ENCODE results near the gene PPP2R3B.
A peak's percentile ranks its signal among the peaks of the same experiment; 100 is the strongest.

PPP2R3B gene

GRCh38 chrX:335758-336155 lies 51.0 kb downstream of the PPP2R3B start:
- H3K18ac ChIP-seq (ENCODE audit: low read depth in 1 of 2, low read length in 2 of 2), result no peak overlapping the region
- H3K4ac ChIP-seq (ENCODE audit: low read depth in 1 of 2, low read length in 2 of 2), result no peak overlapping the region
- no peak overlapping the region for H2AK5ac ChIP-seq (ENCODE audit: low read length, severe bottlenecking)
- H3K4me1 ChIP-seq (ENCODE audit: control insufficient read depth, insufficient read depth, low read depth, low read length), result peaks cover 13% of the 10 kb centered on the region
- 97% methylated on average over 15 of the region's 17 CpGs for WGBS
- no peak overlapping the region for H3K27ac ChIP-seq (ENCODE audit: low read length, poor library complexity, severe bottlenecking)
- peaks cover 0 to 69% of the 10 kb centered on the region in 2 experiments for H3K36me3 ChIP-seq (ENCODE audit: control insufficient read depth in 1 of 2, insufficient read depth in 2 of 2, low read depth in 1 of 2, low read length in 2 of 2)
- no peak overlapping the region for H4K91ac ChIP-seq (ENCODE audit: low read length)
- H2BK15ac ChIP-seq (ENCODE audit: low read depth, poor library complexity, severe bottlenecking), result no peak overlapping the region
- no peak overlapping the region for H2BK5ac ChIP-seq (ENCODE audit: low read depth, low read length, poor library complexity, severe bottlenecking)
- peaks cover 2% of the 10 kb centered on the region for H3K79me1 ChIP-seq (replicated peaks; ENCODE audit: low read length, poor library complexity, severe bottlenecking)
- H2BK120ac ChIP-seq (ENCODE audit: low read depth, low read length), result no peak overlapping the region
- peaks cover 0 to 10% of the 10 kb centered on the region in 2 experiments for H3K27me3 ChIP-seq (ENCODE audit: control insufficient read depth in 1 of 2, insufficient read depth in 1 of 2, low read length in 2 of 2)
- no peak overlapping the region for H3K23ac ChIP-seq (ENCODE audit: low read length in 2 of 2)
- H3K9me3 ChIP-seq (ENCODE audit: control insufficient read depth, low read length), result no peaks in the 10 kb centered on the region
- H3K14ac ChIP-seq (ENCODE audit: low read length in 2 of 2), result no peak overlapping the region
- H3K4me3 ChIP-seq (ENCODE audit: insufficient read depth in 1 of 2, low read depth in 1 of 2, low read length in 2 of 2), result no peak overlapping the region
- no peak for DNase-seq
- no peak overlapping the region for H3K4me2 ChIP-seq (ENCODE audit: low read length, poor library complexity, severe bottlenecking)
- H3K9ac ChIP-seq (ENCODE audit: low read length), result no peak overlapping the region
- no peak overlapping the region for H2AFZ ChIP-seq (ENCODE audit: low read depth, low read length)
- no peak overlapping the region for H4K8ac ChIP-seq (ENCODE audit: low read length)
- no peak overlapping the region for H2BK12ac ChIP-seq (ENCODE audit: low read length in 2 of 2)

- Histone ChIP-seq H4K91ac (ENCODE audit: low read length) (no peak overlapping the region), H3K4me3 (ENCODE audit: insufficient read depth in 1 of 2, low read depth in 1 of 2, low read length in 2 of 2) (no peak overlapping the region), H3K4me2 (ENCODE audit: low read length, poor library complexity, severe bottlenecking) (no peak overlapping the region), H3K9ac (ENCODE audit: low read length) (no peak overlapping the region), H3K27me3 (ENCODE audit: control insufficient read depth in 1 of 2, insufficient read depth in 1 of 2, low read length in 2 of 2) (peaks cover 0 to 10% of the 10 kb centered on the region in 2 experiments), H2BK120ac (ENCODE audit: low read depth, low read length) (no peak overlapping the region), H3K79me1 (replicated peaks; ENCODE audit: low read length, poor library complexity, severe bottlenecking) (peaks cover 2% of the 10 kb centered on the region), H2BK12ac (ENCODE audit: low read length in 2 of 2) (no peak overlapping the region), H3K23ac (ENCODE audit: low read length in 2 of 2) (no peak overlapping the region), H2BK5ac (ENCODE audit: low read depth, low read length, poor library complexity, severe bottlenecking) (no peak overlapping the region), H2BK15ac (ENCODE audit: low read depth, poor library complexity, severe bottlenecking) (no peak overlapping the region), H3K18ac (ENCODE audit: low read depth in 1 of 2, low read length in 2 of 2) (no peak overlapping the region), H2AFZ (ENCODE audit: low read depth, low read length) (no peak overlapping the region), H3K27ac (ENCODE audit: low read length, poor library complexity, severe bottlenecking) (no peak overlapping the region), H4K8ac (ENCODE audit: low read length) (no peak overlapping the region), H3K36me3 (ENCODE audit: control insufficient read depth in 1 of 2, insufficient read depth in 2 of 2, low read depth in 1 of 2, low read length in 2 of 2) (peaks cover 0 to 64% of the 10 kb centered on the region in 2 experiments), H3K4ac (ENCODE audit: low read depth in 1 of 2, low read length in 2 of 2) (no peak overlapping the region), H2AK5ac (ENCODE audit: low read length, severe bottlenecking) (no peak overlapping the region), H3K14ac (ENCODE audit: low read length in 2 of 2) (no peak overlapping the region), H3K4me1 (ENCODE audit: control insufficient read depth, insufficient read depth, low read depth, low read length) (peaks cover 15% of the 10 kb centered on the region), H3K9me3 (ENCODE audit: control insufficient read depth, low read length) (no peaks in the 10 kb centered on the region)
- no peak for DNase-seq
- 97% methylated on average over 47 of the region's 47 CpGs for WGBS
Observed at GRCh38 chrX:334971-335757, 51.5 kb downstream of the PPP2R3B start.

- H2BK5ac ChIP-seq (ENCODE audit: low read depth, low read length, poor library complexity, severe bottlenecking), result no peak overlapping the region
- no peak overlapping the region for H4K8ac ChIP-seq (ENCODE audit: low read length)
- no peak for DNase-seq
- H3K9me3 ChIP-seq (ENCODE audit: control insufficient read depth, low read length), result no peaks in the 10 kb centered on the region
- no peak overlapping the region for H3K14ac ChIP-seq (ENCODE audit: low read length in 2 of 2)
- no peak overlapping the region for H2BK120ac ChIP-seq (ENCODE audit: low read depth, low read length)
- H2AFZ ChIP-seq (ENCODE audit: low read depth, low read length), result no peak overlapping the region
- no peak overlapping the region for H3K4me2 ChIP-seq (ENCODE audit: low read length, poor library complexity, severe bottlenecking)
- H3K27me3 ChIP-seq (ENCODE audit: control insufficient read depth in 1 of 2, insufficient read depth in 1 of 2, low read length in 2 of 2), result peaks cover 0 to 10% of the 10 kb centered on the region in 2 experiments
- no peak overlapping the region for H3K18ac ChIP-seq (ENCODE audit: low read depth in 1 of 2, low read length in 2 of 2)
- H3K4me3 ChIP-seq (ENCODE audit: insufficient read depth in 1 of 2, low read depth in 1 of 2, low read length in 2 of 2), result peak overlapping the region in 1 of 2 experiments; percentile 7
- WGBS, result 94% methylated on average over 53 of the region's 53 CpGs
- H2BK15ac ChIP-seq (ENCODE audit: low read depth, poor library complexity, severe bottlenecking), result no peak overlapping the region
- no peak overlapping the region for H3K27ac ChIP-seq (ENCODE audit: low read length, poor library complexity, severe bottlenecking)
- H2BK12ac ChIP-seq (ENCODE audit: low read length in 2 of 2), result no peak overlapping the region
- H3K79me1 ChIP-seq (replicated peaks; ENCODE audit: low read length, poor library complexity, severe bottlenecking), result peaks cover 2% of the 10 kb centered on the region
- no peak overlapping the region for H3K23ac ChIP-seq (ENCODE audit: low read length in 2 of 2)
- no peak overlapping the region for H2AK5ac ChIP-seq (ENCODE audit: low read length, severe bottlenecking)
- peak overlapping the region in 1 of 2 experiments; percentile 31 for H3K4ac ChIP-seq (ENCODE audit: low read depth in 1 of 2, low read length in 2 of 2)
- H3K9ac ChIP-seq (ENCODE audit: low read length), result no peak overlapping the region
- H4K91ac ChIP-seq (ENCODE audit: low read length), result no peak overlapping the region
- peaks cover 15% of the 10 kb centered on the region for H3K4me1 ChIP-seq (ENCODE audit: control insufficient read depth, insufficient read depth, low read depth, low read length)
- peaks cover 0 to 64% of the 10 kb centered on the region in 2 experiments for H3K36me3 ChIP-seq (ENCODE audit: control insufficient read depth in 1 of 2, insufficient read depth in 2 of 2, low read depth in 1 of 2, low read length in 2 of 2)
Observed at GRCh38 chrX:334331-334891, 52.3 kb downstream of the PPP2R3B start.

- 97% methylated on average over 51 of the region's 51 CpGs for WGBS
- Histone ChIP-seq H3K4me3 (ENCODE audit: insufficient read depth in 1 of 2, low read depth in 1 of 2, low read length in 2 of 2) (no peak overlapping the region), H3K23ac (ENCODE audit: low read length in 2 of 2) (no peak overlapping the region), H3K27me3 (ENCODE audit: control insufficient read depth in 1 of 2, insufficient read depth in 1 of 2, low read length in 2 of 2) (peaks cover 0 to 10% of the 10 kb centered on the region in 2 experiments), H3K14ac (ENCODE audit: low read length in 2 of 2) (no peak overlapping the region), H2BK15ac (ENCODE audit: low read depth, poor library complexity, severe bottlenecking) (no peak overlapping the region), H3K4ac (ENCODE audit: low read depth in 1 of 2, low read length in 2 of 2) (no peak overlapping the region), H3K27ac (ENCODE audit: low read length, poor library complexity, severe bottlenecking) (no peak overlapping the region), H2AFZ (ENCODE audit: low read depth, low read length) (no peak overlapping the region), H2BK5ac (ENCODE audit: low read depth, low read length, poor library complexity, severe bottlenecking) (no peak overlapping the region), H2BK12ac (ENCODE audit: low read length in 2 of 2) (no peak overlapping the region), H4K91ac (ENCODE audit: low read length) (no peak overlapping the region), H3K9me3 (ENCODE audit: control insufficient read depth, low read length) (no peaks in the 10 kb centered on the region), H3K9ac (ENCODE audit: low read length) (no peak overlapping the region), H3K79me1 (replicated peaks; ENCODE audit: low read length, poor library complexity, severe bottlenecking) (peaks cover 2% of the 10 kb centered on the region), H3K4me2 (ENCODE audit: low read length, poor library complexity, severe bottlenecking) (no peak overlapping the region), H2AK5ac (ENCODE audit: low read length, severe bottlenecking) (no peak overlapping the region), H2BK120ac (ENCODE audit: low read depth, low read length) (no peak overlapping the region), H3K36me3 (ENCODE audit: control insufficient read depth in 1 of 2, insufficient read depth in 2 of 2, low read depth in 1 of 2, low read length in 2 of 2) (peaks cover 0 to 60% of the 10 kb centered on the region in 2 experiments), H3K4me1 (ENCODE audit: control insufficient read depth, insufficient read depth, low read depth, low read length) (peaks cover 15% of the 10 kb centered on the region), H3K18ac (ENCODE audit: low read depth in 1 of 2, low read length in 2 of 2) (no peak overlapping the region), H4K8ac (ENCODE audit: low read length) (no peak overlapping the region)
- no peak for DNase-seq
Observed at GRCh38 chrX:333611-334311, 52.9 kb downstream of the PPP2R3B start.

Data from mesenchymal stem cell (in vitro differentiated cells and primary cell).